CD4-positive, alpha-beta T cell treated with Interleukin-1 beta for 1 hour (primary cell): Measurements from ENCODE around the gene PLEKHJ1.
"Not testable (repeated sequence)": the region's sequence is repeated elsewhere in the genome, so short reads cannot be mapped to it uniquely, and the experiment has no call there.

Experiments used
- DNase-seq, 2 donors: peaks; one replicate each; pipeline ENCODE4 v3.0.0-alpha.2; 2020 to 2022

PLEKHJ1 gene, protein sequence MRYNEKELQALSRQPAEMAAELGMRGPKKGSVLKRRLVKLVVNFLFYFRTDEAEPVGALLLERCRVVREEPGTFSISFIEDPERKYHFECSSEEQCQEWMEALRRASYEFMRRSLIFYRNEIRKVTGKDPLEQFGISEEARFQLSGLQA

GRCh38 chr19:2236314-2237050, at the start of gene PLEKHJ1, which contains the start of gene SF3A2:
Gene PLEKHJ1, minus strand, starts transcription at chr19:2236329. Its CDS starts 81 bp downstream, at chr19:2236248.
Gene SF3A2, plus strand, starts transcription at chr19:2236824. Its CDS starts 6,595 bp downstream, at chr19:2243419.
- DNase-seq, result peak; percentile 98

- DNase-seq, result no peak
Observed at GRCh38 chr19:2283835-2284507, 47.8 kb upstream of the PLEKHJ1 start.

DNA sequence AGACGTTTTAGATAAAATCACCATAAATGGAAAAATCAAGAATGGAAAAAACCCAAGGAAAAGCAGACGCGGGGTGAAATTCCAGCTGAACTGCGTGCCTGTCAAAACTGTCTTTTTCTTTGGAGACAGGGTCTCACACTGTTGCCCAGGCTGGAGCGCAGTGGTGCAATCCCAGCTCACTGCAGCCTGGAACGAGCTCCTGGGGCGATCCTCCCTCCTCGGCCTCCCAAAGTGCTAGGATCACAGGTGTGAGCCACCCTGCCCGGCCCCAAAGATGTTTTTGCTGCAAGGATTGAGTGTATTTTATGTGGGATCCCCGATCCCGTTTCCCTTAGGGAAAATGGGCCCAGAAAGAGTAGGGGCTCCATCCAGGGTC, 46.7 kb upstream of the PLEKHJ1 start:
- no peak for DNase-seq

DNA sequence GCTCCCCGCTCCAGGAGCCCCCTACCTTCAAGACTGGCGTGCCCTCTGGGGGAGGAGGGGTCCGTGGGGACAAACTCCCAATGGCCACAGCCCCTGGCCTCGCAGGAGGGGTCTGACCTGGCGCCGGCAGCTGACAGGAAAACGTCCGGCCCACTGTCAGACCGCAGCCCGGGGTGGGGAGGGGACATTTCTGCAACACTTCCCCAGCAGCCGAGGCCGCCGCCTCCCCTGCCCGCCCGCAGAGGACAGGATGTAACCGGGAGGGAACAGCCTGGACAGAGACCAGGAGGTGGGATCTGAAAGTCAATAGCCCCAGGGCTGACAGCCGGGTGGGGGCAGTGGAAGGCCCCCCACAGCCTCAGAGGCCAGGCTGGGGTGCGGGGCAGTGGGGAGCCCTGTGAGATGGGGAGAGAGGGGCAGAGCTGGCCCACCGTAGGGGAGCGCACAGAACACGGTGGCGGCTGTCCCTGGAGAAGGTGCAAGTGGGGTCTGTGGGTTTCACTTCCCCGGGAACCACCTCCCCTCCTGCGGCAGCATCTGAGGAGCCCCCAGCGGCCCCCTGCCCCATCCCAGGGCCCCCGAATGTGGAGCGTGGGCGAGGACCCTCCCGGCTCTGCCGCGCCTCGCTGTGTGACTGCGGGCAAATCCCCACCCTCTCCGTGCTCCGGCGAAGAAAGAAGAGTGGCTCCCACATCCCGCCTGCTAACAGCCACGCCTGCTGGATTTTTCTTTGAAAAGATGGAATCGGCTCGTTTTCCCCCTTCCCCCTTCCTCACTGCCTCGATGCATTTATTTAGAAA, 46.1 kb upstream of the PLEKHJ1 start, which contains the start of gene PEAK3:
Gene PEAK3, minus strand, starts transcription at position 114 of the 800 bp plus-strand sequence. CDS start 1,244 bp downstream, outside the sequence.
- peak; percentile 55 for DNase-seq

- DNase-seq, result not testable (repeated sequence)
Observed at GRCh38 chr19:2281265-2282061, 45.3 kb upstream of the PLEKHJ1 start.

DNA sequence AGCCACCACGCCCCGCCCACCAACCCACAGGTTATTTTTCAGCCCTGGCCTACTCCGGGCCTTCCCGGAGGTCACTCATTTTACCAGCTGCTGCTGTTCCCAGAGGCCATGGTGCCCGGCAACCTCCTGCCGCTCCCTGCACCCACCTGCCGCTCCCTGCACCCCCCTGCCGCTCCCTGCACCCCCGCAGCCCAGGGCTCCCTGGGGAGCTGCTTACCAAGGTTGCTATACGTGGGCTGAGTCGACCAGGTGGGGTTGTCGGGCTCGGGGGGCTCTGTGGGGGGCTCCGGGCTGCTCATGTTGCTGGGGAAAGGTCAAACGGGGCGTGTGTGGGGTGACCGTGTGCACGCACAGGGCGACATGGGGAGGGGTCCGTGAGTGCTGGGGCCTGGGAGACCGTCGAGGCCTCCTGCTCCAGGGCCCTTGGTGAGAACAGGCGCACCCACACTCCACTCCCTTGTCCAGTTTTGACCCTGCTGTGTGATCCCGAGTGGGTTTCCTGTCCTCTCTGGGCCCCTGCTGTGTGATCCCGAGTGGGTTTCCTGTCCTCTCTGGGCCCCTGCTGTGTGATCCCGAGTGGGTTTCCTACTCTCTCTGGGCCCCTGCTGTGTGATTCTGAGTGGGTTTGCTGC, 44.6 kb upstream of the PLEKHJ1 start:
- DNase-seq, result no peak

DNA sequence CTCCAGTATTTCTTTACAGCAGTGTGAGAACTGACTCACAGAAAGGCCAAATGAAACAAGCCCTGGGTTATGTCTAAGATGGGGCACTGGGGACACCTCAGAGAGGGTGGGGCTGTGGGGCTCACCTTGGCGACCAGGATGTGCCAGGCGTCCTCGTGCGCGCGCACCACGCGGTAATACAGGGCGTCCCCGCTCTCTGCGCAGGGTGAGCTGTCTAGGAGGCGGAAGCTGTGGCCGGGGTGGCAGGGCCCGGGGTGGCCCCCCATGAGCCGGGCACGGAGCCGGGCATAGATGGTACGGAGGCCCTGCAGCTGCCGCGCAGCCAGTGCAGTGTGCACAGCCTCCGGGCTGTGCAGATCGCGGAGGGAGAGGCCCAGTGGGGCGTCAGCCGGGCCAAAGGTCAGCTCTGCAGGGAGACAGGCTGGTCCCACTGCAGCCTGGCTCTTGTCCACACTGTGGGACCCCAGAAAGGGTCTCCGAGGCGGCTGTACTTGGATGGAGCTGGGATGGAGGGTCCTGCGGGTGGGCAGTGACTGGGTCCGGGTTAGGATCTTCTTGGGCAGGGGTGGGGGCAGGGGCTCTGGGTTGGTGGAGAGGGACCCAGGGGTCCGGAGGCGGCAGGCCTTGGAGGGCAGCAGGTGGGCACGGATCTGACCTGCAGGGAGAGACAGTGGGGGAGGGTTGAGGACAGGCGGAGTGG, 42.5 kb upstream of the PLEKHJ1 start:
- no peak for DNase-seq

DNA sequence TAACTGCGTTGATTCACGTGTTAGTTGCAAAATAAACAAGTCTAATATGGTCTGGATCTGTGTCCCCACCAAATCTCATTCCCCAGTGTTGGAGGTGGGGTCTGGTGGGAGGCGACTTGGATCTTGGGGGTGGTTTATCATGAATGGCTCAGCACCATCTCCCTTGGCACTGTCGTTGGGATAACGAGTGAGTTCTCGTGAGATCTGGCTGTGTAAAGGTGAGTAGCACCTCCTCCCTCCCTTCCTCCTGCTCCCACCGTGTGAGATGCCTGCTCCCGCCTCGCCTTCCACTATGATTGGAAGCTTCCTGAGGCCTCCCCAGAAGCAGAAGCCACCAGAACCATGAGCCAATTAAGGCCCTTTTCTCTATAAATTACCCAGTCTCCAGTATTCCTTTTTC, 41.0 kb upstream of the PLEKHJ1 start:
- no peak for DNase-seq

- DNase-seq, result no peak
Observed at GRCh38 chr19:2276429-2276986, 40.4 kb upstream of the PLEKHJ1 start.

GRCh38 chr19:2275588-2276428, 39.7 kb upstream of the PLEKHJ1 start:
- DNase-seq, result no peak

GRCh38 chr19:2274931-2275535, 38.9 kb upstream of the PLEKHJ1 start:
- DNase-seq, result peak; percentile 55 to 65

GRCh38 chr19:2274185-2274711, 38.1 kb upstream of the PLEKHJ1 start:
- no peak for DNase-seq

DNA sequence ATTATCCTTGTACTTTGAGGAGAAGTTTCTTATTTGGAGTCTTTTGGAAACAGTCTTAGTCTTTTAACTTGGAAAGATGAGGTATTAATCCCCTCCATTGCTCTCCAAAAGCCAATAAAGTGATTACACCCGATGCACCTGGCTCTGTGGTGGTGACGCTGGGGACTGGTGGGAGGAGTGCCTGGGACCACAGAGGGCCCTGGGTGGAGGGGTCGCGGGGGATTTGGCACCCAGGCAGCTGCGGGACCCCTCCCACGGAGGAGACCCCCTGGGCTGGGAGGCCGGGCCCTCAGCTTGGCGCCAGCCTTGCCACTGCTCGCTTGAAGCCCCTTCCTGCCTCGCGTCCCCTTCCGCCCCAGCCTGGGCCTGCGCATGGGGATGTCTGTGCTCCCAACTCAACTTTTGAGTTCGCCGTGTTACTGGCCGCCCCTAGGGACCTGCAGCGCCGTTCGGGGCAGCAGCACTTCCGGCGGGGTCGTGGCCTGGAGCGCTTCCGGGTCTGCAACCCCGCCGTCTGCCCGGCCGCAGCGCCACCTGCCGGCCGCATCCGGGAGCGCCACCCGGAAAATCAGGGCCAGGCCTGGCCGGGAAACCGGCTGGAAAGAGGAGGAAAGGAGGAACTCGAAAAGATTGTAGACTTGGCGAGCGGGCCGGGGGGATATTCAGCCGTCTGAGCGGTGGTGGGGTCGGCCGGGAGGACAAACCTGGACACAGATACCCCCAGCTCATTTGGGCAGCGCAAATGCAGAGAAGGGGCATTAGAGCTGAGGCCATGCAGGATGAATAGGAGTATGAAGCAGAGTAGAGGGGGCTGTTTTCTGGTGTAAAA, 37.4 kb upstream of the PLEKHJ1 start:
- DNase-seq, result peak; percentile 82 to 85

DNA sequence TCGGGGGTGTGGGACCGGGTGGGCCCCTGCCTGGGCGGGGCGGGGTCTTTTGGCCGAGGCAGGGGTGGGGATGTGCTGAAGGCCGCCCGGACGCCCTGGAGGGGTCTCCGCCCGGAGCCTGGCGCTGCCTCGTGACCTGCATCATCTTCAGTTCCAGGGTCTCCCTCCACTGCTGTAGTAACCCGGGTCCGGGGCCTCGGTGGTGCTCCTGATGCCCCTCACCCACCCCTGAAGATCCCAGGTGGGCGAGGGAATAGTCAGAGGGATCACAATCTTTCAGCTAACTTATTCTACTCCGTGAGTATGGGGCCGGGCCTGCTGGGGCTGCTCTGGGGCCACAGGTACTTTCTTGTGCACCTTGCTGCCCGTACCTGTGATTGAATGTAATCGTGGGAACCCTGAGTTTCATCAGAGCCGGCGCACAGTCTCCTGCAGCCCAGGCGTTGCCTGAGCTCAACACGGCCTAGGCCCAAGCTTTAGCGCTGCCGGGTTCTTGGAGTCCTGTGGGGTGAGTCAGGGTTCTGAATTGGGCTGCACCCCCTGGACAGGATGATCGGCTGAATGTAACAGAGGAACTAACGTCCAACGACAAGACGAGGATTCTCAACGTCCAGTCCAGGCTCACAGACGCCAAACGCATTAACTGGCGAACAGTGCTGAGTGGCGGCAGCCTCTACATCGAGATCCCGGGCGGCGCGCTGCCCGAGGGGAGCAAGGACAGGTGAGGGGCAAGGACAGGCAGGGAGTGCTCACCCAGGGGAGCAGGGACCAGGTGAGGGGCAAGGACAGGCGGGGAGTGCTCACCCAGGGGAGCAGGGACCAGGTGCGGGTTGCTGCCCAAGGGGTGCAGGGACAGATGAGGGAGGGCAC, 35.3 kb upstream of the PLEKHJ1 start:
- peak in 1 of 2 donors; percentile 35 for DNase-seq

GRCh38 chr19:2270423-2271233, 34.5 kb upstream of the PLEKHJ1 start:
- DNase-seq, result peak; percentile 81 to 86

- DNase-seq, result peak in 1 of 2 donors; percentile 36
Observed at GRCh38 chr19:2270157-2270422, 34.0 kb upstream of the PLEKHJ1 start.
